T47D (cell line): Measurements from ENCODE around the gene PKP4.
"Not testable (repeated sequence)": the region's sequence is repeated elsewhere in the genome, so short reads cannot be mapped to it uniquely, and the experiment has no call there.

Experiments
- DNase-seq, 2 experiments: peaks; one replicate each; pipeline versions ENCODE4 v3.0.0 to v3.0.0-alpha.2; 2011 to 2012; ENCODE audit warnings: low read depth in 1 of 2, low spot score in 1 of 2
- JUND ChIP-seq: IDR thresholded peaks from 2 replicates; pipeline ENCODE4 v1.6.1; 2012; ENCODE audit warnings: low read depth
- in situ Hi-C: cut with HindIII; loops from 2 replicates; pipeline ENCODE4 v1.10.0; 2016; ENCODE audit warnings: low sequenced_read_pairs, low pct_unique_long_range_greater_than_20kb

PKP4 gene

GRCh38 chr2:158685646-158686045 is 228.9 kb downstream of the PKP4 start:
- in situ Hi-C loops = no loop called here
- DNase-seq = no peak
- no peak for TF ChIP-seq JUND

- no peak for TF ChIP-seq JUND
- in situ Hi-C loops = no loop called here
- DNase-seq = no peak
Measured at GRCh38 chr2:158686210-158686691, 229.5 kb downstream of the PKP4 start.

- DNase-seq = no peak
- no peak for TF ChIP-seq JUND
- in situ Hi-C loops = no loop called here
Measured at GRCh38 chr2:158687315-158687714, 230.6 kb downstream of the PKP4 start.

DNA sequence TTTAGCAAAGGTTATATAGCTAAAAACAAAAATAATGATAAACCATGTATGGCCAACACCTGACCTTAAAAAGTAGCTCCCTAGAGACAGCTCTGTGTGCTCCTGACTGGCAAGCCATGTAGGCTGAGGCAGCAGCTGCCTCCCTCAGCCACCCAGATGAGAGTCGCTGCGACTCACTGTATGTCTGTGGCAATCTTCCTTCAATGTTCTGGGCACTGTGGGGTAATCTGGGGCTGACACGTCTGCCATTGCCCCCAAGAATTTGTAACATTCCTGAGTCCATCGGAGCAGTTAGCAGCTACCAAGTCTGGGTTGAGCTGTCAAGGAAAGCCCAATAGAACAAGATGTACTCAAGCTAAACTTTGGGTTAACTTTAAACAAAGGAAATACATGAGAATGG is 232.0 kb downstream of the PKP4 start:
- no peak for TF ChIP-seq JUND
- DNase-seq = no peak
- in situ Hi-C loops = no loop called here

- in situ Hi-C loops = no loop called here
- no peak for DNase-seq
- no peak for TF ChIP-seq JUND
Measured at GRCh38 chr2:158689391-158689790, 232.6 kb downstream of the PKP4 start.

DNA sequence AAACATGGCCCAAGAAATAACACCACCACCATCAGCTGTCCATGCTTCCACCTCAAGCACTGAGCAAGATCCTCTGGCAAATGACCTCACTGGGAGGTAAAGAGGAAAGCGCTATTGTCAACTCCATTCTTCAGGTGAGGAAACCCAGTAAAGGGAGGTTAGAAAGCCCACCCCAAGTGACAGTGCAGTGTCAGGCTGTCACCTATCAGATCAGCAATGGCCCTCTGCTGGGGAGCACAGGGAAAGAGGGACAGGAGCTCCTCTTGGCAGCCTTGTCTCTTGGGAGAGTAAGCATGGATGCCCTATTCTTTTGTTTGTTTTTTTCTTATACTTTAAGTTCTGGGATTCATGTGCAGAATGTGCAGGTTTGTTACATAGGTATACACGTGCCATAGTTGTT is 234.1 kb downstream of the PKP4 start:
- in situ Hi-C loops = no loop called here
- TF ChIP-seq JUND = no peak
- no peak for DNase-seq

GRCh38 chr2:158691619-158692018 is 234.9 kb downstream of the PKP4 start:
- DNase-seq = no peak
- in situ Hi-C loops = no loop called here
- TF ChIP-seq JUND = no peak

DNA sequence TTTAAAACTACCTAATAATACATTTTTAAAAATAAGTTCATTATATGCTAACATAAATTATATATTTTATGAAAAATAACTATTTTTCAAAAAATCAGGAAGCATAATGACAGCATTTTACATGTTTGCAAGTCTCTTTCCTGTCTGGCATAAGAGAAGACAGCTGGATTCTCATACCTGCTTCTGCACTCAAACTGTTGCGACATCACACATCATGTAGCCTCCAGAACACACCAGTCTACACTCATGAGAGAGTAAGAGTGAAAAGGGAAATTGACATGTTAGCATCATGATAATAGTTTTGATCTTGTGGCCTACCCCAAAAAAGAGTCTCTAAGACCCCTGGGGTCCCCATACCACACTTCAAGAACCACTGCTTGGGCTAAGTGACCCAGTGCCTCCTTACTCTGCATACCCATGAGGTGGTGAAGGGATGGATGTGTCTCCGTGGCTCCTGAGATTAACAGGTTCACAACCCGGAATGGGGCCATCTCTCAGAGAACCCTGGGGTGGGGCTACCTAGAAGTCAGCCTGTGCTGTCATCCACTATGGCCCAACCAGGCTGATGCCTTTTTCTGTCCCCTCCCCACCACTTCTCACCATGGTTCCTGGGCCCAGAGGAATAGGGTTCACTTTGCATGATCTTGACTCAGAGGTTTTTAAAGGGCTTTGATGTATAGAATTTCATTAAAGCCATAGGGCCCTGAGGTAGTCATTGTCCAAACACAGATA is 235.8 kb downstream of the PKP4 start:
- in situ Hi-C loops = no loop called here
- no peak for DNase-seq
- no peak for TF ChIP-seq JUND

DNA sequence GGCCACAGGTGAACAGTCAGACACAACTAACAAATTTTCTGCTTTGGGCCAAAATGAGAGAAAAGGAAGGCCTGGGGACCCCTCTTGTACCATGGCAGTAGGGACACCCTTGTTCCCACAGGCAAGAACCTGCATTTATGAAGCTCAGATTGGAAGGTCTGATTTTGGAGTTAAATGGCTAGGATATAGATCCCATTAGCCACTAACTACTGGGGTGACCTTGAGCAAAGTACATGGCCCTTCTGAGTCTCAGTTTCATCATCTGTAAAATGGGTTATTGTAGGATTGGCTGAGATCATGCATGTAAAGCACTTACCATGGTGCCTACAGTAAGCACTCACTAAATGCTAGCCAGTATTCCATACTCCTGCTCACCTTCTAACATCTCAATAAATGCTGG is 236.7 kb downstream of the PKP4 start:
- no peak for DNase-seq
- TF ChIP-seq JUND = no peak
- in situ Hi-C loops = no loop called here

DNA sequence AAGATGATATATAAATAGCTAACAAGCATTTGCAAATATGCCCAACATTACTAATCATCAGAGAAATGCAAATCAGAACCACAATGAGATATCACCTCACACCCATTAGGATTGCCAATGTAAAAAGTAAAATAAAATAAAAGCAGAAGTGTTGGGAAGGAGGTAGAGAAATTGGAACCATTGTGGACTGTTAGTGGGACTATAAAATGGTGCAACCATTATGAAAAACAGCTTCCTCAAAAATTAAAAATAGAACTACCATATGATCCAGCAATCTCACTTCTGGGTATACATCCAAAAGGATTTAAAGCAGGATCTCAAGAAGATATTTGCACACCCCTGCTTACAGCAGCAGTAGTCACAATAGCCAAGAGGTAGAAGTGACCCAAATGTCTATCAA is 238.6 kb downstream of the PKP4 start:
- TF ChIP-seq JUND = no peak
- in situ Hi-C loops = no loop called here
- DNase-seq = no peak

- in situ Hi-C loops, DNase-seq: not testable (repeated sequence)
Measured at GRCh38 chr2:158695744-158696143, 239.0 kb downstream of the PKP4 start.

GRCh38 chr2:158699323-158699722 is 242.6 kb downstream of the PKP4 start:
- in situ Hi-C loops = no loop called here
- no peak for TF ChIP-seq JUND

GRCh38 chr2:158701101-158701500 is 244.3 kb downstream of the PKP4 start:
- in situ Hi-C loops = no loop called here
- DNase-seq = no peak
- no peak for TF ChIP-seq JUND

More at GRCh38 chr2:158699323-158699722, 242.6 kb downstream of the PKP4 start:
- no peak for DNase-seq

DNA sequence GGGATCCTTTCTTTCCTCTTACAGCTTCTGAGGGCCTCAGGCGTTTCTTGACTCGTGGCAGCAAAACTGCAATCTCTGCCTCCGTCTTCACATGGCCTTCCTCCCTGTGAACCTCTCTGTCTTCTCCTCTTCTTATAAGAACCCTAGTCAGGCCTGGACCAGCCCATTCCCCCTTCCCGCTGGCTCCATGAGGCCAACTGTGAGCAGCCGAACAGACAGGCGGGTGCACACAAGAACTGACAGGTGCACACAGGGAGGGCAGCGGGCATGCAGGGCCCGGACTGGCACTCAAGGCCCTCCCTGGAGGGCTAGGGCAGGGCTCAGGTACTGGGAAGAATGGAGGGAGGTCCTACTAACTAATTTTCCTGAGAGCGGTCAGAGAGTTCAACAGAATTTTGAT is 246.0 kb downstream of the PKP4 start:
- TF ChIP-seq JUND = no peak
- DNase-seq = no peak
- in situ Hi-C loops = no loop called here

DNA sequence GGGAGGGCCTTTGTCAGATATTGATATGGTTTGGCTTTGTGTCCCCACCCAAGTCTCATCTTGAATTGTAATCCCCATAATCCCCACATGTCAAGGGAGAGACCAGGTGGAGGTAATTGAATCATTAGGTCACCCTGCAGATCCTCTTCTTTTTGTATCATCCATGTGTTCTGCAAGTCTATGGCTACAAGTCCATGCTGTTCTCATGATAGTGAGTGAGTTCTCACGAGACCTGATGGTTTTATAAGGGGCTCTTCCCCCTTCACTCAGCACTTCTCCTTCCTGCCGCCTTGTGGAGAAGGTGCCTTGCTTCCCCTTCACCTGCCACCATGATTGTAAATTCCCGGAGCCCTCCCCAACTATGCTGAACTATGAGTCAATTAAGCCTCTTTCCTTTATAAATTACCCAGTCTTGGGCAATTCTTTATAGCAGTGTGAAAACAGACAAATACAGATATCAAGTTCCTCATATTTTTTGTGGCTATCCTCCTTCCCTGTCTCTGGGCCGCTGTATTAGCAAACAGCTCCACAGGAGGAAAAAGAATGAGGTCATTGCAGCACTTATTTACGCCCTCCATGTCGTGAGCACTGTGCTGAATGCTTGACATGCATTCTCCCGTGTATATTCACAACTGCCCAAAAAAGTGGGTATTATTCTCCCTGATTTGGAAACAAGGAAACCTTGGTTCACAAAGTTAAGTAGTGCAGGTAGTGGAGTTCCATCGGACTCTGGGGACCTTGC is 248.1 kb downstream of the PKP4 start:
- DNase-seq, in situ Hi-C loops: not testable (repeated sequence)
